ENCODE data around the gene CLCN5. TPM values are rescaled to one million over a fixed set of nuclear protein-coding genes. Genes with fewer than 3 reads are reported as not detected.

The CLCN5 gene
- total RNA-seq, 1 donor from 2014 or later, result 4.9 TPM

- intact Hi-C loops (cut with DNase I), result no loop called here
- no peaks in the 10 kb centered on the region for H3K36me3 ChIP-seq
- no peaks in the 10 kb centered on the region for H3K4me1 ChIP-seq
- no peaks in the 10 kb centered on the region for H3K9me3 ChIP-seq
- H3K4me3 ChIP-seq, result no peak overlapping the region
- no peak overlapping the region for H3K27ac ChIP-seq
- no peaks in the 10 kb centered on the region for H3K27me3 ChIP-seq
- DNase-seq (ENCODE audit: extremely low spot score in 2 of 2), result no peak
- TF ChIP-seq POLR2AphosphoS5 (IDR thresholded peaks at IDR 0.05; ENCODE audit: insufficient read depth in 1 of 2, low read depth in 1 of 2), result no peak
- no peak for TF ChIP-seq POLR2A (IDR thresholded peaks at IDR 0.05)
- TF ChIP-seq CTCF (IDR thresholded peaks at IDR 0.05), result no peak
Measured at GRCh38 chrX:50107470-50107869, 185.1 kb downstream of the CLCN5 start.

GRCh38 chrX:50108264-50108663, 185.9 kb downstream of the CLCN5 start:
- no peak for TF ChIP-seq CTCF (IDR thresholded peaks at IDR 0.05)
- no peak for TF ChIP-seq POLR2A (IDR thresholded peaks at IDR 0.05)
- TF ChIP-seq POLR2AphosphoS5 (IDR thresholded peaks at IDR 0.05; ENCODE audit: insufficient read depth in 1 of 2, low read depth in 1 of 2), result no peak
- Histone ChIP-seq H3K27me3 (no peaks in the 10 kb centered on the region), H3K27ac (no peak overlapping the region), H3K4me3 (no peak overlapping the region), H3K36me3 (no peaks in the 10 kb centered on the region), H3K4me1 (no peaks in the 10 kb centered on the region), H3K9me3 (no peaks in the 10 kb centered on the region)
- intact Hi-C loops (cut with DNase I), result no loop called here
- DNase-seq (ENCODE audit: extremely low spot score in 2 of 2), result no peak

GRCh38 chrX:50111742-50112141, 189.3 kb downstream of the CLCN5 start:
- DNase-seq (ENCODE audit: extremely low spot score in 2 of 2), result no peak
- Histone ChIP-seq H3K27me3 (no peaks in the 10 kb centered on the region), H3K36me3 (no peaks in the 10 kb centered on the region), H3K9me3 (no peaks in the 10 kb centered on the region), H3K4me3 (no peak overlapping the region), H3K4me1 (no peaks in the 10 kb centered on the region), H3K27ac (no peak overlapping the region)
- TF ChIP-seq CTCF (IDR thresholded peaks at IDR 0.05), result no peak
- no peak for TF ChIP-seq POLR2A (IDR thresholded peaks at IDR 0.05)
- no peak for TF ChIP-seq POLR2AphosphoS5 (IDR thresholded peaks at IDR 0.05; ENCODE audit: insufficient read depth in 1 of 2, low read depth in 1 of 2)
- intact Hi-C loops (cut with DNase I), result no loop called here

- intact Hi-C loops (cut with DNase I), result no loop called here
- no peak overlapping the region for H3K4me3 ChIP-seq
- no peaks in the 10 kb centered on the region for H3K36me3 ChIP-seq
- H3K9me3 ChIP-seq, result no peaks in the 10 kb centered on the region
- no peaks in the 10 kb centered on the region for H3K27me3 ChIP-seq
- no peak for DNase-seq (ENCODE audit: extremely low spot score in 2 of 2)
- H3K27ac ChIP-seq, result no peak overlapping the region
- H3K4me1 ChIP-seq, result no peaks in the 10 kb centered on the region
- TF ChIP-seq POLR2AphosphoS5 (IDR thresholded peaks at IDR 0.05; ENCODE audit: insufficient read depth in 1 of 2, low read depth in 1 of 2) (no peak), POLR2A (IDR thresholded peaks at IDR 0.05) (no peak), CTCF (IDR thresholded peaks at IDR 0.05) (no peak)
Measured at GRCh38 chrX:50114113-50114512, 191.7 kb downstream of the CLCN5 start.

GRCh38 chrX:50115973-50116372, 193.6 kb downstream of the CLCN5 start:
- no peak for TF ChIP-seq POLR2AphosphoS5 (IDR thresholded peaks at IDR 0.05; ENCODE audit: insufficient read depth in 1 of 2, low read depth in 1 of 2)
- no peak for TF ChIP-seq POLR2A (IDR thresholded peaks at IDR 0.05)
- no peak for TF ChIP-seq CTCF (IDR thresholded peaks at IDR 0.05)
- no peak for DNase-seq (ENCODE audit: extremely low spot score in 2 of 2)
- Histone ChIP-seq H3K36me3 (no peaks in the 10 kb centered on the region), H3K9me3 (no peaks in the 10 kb centered on the region), H3K27me3 (no peaks in the 10 kb centered on the region), H3K27ac (no peak overlapping the region), H3K4me1 (no peaks in the 10 kb centered on the region), H3K4me3 (no peak overlapping the region)
- intact Hi-C loops (cut with DNase I), result no loop called here
